GM19324 (cell line): ENCODE results near the gene BABAM2.

Experiments used
- ATAC-seq: cut with Tn5 transposase; IDR thresholded peaks from one replicate; pipeline ENCODE4 v1.9.1; 2021; ENCODE audit warnings: mild to moderate bottlenecking, moderate library complexity; ENCODE audit not compliant: unreplicated experiment, low FRiP score

Gene BABAM2

DNA sequence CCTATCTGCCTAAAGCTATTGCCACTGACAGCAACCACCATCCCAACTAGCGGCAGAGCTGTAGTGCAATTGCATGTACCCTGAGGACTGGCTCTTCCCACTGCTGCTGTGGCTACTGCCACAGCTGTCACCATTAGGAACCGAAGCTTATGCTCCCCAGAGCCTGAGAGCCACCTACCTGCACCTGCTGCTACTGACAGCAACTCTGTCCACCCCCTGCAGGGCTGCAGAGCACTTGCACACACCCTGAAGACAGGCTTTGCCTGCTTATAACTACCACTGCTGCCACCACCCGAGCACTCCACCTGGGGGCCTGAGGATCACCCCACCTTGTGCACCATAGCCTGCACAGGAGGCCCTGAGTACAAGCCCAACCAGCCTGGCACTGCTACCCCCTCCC is 284.5 kb downstream of the BABAM2 start:
- ATAC-seq: no peak

DNA sequence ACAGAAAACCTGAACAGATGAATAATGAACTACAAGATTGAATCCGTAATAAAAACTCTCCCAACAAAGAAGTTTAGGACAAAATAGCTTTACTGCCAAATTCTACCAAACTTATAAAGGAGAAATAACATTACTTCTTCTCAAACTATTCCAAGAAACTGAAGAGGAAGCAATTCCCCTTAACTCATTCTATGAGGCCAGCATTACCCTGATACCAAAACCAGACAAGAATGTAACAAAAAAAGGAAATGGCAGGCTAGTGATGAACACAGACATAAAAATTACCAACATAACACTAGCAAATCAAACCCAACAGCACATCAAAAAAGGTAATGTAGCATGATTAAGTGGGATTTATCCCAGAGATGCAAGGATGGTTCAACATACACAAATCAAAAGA is 288.4 kb downstream of the BABAM2 start:
- no peak for ATAC-seq

DNA sequence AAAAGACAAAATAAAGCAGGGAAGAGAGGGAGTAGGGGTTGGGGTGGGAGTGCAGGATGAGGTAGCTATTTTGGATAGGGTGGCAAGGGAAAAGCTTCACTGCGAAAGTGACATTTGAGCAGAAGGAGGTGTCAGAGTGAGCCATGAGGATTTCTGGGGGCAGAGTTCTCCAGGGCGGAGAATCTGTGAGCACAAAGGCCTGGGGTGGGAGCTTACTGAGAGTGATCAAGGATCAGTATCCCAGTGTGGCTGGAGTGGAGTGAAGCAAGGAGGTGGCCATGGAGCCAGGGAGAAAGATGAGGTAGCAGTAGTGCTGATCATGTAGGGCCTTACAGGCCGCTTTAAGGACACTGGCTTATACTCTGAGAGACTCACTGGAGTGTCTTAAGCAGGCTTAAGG is 291.3 kb downstream of the BABAM2 start:
- no peak for ATAC-seq

DNA sequence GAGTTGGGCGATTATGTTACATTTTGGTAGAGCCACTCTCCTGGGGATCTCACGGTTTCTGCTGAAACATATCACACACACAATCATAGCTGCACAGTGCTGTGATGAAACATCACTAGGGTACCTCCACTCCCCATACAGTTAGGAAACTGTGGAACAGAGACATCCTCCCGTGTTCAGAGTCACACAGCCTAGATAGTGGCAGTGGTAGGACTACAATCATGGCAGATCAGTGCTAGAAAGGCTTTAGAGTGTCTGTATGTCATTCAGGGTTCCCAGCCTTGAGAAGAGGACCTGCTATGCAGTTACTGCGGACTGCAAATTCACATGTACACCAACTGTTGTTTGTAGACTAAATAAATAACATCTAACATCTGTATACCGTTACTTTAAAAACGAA is 291.8 kb downstream of the BABAM2 start:
- ATAC-seq: no peak

DNA sequence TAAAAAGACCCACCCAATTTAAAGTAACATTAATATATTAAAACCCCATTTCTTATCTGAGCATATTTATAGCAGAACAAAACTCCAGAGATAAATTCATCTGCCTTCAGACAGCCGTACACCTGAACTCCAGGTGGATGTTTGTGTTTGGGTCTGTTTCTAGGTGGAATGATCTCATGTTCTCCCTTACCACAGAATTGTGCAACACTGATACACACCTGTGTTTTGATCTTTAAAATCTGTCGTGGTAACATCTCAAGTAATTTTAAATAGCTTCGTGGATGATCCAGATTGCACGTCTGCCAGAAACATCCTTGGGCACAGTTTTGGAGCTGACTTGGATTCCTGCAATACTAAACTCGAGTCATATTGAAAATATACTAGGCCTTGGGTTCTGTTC is 294.6 kb downstream of the BABAM2 start:
- no peak for ATAC-seq

DNA sequence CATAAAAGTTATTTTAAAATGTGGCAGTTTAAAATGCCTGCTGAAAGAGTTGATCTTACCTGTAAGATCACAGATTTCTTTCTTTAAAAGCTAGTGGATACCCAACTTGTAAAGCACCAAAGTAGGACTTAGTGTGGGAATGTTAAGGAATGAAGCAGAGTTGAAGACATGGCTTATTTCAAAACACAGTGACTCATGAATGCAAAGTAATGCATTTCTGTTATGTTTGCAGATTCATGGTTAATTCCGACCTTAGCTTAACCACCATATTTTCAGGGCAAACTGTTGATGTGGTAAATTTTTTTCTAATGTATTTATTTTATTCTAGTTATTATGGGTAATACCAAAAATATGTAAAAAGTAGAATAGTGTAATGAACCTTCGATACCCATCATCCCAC is 295.4 kb downstream of the BABAM2 start:
- no peak for ATAC-seq

DNA sequence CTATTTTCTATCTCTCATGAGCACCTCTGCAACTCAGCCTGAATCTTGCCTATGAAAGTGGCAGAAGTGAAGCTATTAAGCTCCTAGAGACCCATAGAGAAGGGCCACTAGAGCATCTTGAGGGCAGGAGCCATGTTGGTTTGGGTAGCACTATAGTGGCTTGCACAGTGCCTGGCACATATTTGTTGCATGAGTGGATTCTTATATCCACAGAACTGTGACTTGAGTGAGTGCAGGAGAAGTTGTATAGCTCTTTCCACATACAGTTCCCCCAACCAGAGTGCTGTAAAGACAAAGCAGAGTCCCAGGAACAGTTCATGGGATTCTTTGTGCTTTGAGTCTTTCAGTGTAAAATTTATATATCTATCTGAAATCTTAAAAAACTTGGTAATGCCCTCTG is 296.7 kb downstream of the BABAM2 start:
- ATAC-seq: no peak

DNA sequence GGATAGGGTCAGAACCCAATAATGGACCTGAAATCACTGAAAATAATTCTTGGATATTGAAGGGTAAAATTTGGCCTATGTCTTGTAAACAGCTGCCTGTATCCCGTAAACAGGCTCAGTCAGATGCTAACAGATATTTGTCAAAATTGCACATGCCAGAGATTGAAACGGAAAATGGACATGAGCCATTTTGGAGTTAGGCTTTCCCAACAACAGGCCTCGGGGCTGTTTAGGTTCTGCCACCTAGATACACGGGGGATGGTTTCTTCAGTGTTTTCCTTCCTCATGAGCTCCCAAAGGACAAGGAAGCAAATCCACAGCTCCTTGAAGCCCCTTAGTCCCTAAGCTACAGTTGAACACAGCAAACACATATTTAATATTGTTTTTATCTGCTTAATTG is 297.9 kb downstream of the BABAM2 start:
- no peak for ATAC-seq

DNA sequence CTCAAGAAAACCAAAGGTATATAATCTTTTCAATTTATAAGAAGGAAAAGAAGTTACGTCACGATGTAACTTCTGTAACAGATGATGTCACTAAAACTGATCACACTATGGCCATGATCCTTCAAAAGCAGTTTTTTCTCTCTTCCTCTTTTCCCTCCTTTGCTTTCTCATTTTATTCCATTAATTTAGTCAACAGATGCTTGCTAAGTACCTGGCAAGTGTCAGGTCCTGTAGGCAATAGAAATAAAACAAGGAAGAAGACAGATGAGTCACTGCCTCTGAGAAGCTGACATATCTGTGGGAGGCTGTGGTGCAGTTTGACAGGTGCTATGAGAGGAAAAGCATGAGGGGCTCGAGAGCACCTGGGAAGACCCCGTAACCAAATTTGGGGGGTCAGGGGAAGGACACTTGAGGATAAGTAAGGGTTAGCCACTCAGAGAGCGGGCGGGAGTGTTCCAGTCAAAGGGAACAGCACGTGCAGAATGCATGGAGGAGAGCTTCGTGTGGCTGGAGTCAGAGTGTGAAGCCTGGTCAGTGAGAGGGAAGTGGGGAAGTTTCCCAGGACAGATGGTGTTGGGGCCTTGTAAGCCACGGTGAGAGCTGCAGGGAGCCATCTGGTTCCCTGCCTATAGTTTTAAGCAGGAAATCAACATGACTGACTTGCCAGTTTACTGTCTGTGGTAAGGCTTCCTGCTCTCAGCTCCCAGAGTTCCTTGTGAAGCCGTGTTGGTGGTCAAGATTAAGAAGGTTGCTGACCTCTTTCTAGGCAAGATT is 303.3 kb downstream of the BABAM2 start:
- no peak for ATAC-seq

DNA sequence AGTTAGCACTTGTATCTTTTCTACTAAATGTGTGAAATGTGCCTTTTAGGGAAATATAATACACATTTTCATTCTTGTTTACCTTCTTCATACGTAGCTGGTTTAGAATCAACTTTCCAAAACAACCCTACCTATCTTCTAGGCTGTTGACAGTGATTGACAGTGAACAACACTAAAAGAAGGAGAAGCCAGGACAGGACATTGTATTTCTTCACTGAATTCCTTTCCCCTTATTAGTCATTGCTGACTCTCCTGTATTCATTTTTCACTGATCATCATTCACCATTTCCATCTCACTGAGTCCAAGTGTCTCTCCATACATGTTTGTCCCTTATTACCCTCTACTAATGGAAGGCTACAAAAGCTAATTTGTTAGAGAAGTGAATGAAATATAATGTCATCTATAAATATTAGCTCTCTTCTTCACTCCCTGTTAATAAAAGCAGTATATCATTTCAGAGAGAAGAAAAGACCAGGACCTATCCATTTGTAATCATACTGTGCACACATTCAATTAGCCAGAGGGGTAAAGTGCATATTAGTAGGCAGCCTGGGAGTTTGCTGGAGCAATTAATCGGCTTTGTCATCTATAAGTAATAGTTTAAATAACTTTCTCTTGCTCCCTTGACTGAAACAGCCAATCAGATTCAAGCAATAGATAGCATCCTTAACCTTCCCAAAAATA is 309.6 kb downstream of the BABAM2 start:
- ATAC-seq: no peak

DNA sequence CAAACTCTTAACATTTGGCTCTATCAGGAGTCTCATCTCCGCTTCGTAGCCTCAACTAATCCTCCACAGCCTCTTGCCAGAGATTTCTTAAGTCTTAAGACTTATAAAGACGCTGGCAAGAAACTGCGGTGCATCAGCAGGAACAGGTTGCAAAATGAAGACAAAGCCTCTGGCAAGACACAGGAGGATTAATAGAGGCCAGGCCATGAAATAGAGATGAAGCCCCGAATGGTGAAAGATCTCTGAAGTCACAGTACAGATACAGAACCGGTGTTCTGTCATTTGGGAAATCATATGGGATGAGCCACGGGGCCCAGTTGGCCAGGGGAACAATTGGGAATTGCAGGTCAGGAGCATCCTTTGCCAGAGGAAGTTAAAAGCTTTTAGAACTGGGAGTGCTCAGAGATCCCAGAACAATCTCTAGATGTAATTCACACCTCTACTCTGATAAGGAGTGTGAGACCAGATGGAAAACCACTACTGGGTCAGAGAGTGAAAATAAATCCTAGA is 311.2 kb downstream of the BABAM2 start:
- ATAC-seq: no peak

DNA sequence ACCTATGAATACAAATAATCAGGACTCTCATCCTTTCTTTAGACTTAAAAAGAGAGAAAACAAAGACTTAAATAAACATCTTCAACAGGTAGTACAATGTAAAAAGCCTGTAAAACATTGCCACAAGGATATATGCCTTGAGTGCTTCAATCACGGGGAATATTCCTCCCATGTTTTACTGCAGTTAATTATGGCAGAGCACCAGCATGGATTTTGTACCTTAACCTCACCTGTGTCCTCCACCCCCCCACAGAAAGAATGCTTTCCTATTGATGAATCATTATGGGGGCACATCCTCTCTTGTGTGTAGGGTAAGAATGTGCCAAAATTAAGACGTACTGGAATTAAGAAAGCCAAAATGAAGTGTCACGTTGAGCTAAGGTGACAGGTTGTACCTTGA is 312.2 kb downstream of the BABAM2 start:
- no peak for ATAC-seq

DNA sequence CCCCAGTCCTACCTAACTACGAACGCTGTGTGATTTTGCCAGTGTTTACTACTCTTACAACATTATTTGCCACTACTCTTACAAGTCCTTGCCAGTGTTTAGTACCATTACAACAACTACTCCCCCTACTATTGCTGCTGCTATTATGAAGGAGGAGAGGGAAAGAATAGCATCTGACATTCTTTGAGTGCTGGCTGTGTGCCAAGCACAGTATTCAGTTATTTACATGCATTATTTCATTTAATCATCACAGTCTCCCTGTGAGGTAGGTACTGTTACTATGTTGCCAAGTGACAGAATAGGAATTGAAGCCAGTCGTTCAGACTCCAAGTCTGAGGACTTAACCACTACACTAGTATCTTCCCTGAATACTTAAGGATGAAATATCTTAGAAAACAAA is 316.2 kb downstream of the BABAM2 start:
- no peak for ATAC-seq

DNA sequence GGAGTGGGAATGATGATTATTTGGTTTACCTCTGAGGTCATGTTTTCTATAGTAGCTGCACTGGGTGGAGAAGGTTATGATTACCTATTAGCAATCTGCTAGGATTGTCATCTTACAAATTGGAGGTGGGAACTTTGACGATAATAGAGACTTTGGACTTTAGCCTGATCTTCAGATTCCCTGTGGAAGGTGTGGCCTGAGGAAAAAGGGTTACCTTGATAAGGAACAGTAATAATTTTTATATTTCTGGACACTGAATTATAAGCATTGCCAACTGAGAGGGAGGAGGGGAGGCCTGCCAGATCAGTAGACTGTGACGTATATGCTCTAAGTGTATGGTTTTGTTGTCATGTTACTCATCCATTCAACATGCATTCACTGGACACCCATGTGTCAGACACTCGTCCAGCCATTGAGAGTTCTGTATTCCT is 318.7 kb downstream of the BABAM2 start:
- ATAC-seq: no peak

DNA sequence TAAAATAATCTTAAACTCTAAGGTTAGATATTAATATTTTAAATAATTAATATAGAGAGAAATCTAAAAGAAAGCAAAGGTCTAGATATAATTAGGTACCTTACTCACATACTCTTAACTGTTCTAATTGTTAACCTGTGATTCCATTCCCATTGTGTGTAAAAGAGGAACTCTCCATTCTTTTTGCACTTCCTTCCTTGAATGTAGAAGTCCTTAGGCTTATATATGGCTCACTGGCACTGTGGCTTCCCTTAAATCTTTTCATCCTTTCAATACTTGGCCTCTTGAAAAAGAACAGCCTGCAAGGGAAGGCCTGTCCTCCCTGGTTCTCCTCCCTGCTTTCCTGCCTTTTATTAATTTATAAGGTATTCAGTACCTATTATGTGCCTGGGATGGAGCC is 319.3 kb downstream of the BABAM2 start:
- no peak for ATAC-seq

DNA sequence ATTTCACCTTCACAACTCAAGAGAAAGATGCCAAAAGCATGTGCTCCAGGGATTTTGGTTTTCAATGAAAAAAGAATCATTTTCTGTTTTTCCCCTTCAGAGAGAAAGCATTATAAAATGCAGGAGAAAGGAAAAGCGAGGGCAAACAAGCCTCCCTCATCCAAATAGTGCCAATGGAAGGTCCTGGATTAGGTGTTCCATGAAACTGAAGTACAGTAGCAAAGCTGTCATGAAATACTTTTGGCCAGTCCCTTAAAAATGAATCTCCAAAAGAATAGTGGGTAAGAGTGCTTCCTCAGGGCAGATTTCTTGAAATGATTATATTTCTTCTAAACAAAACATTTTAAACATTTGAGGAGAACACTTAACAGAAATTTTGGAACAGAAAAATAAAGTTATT is 320.0 kb downstream of the BABAM2 start:
- ATAC-seq: no peak

DNA sequence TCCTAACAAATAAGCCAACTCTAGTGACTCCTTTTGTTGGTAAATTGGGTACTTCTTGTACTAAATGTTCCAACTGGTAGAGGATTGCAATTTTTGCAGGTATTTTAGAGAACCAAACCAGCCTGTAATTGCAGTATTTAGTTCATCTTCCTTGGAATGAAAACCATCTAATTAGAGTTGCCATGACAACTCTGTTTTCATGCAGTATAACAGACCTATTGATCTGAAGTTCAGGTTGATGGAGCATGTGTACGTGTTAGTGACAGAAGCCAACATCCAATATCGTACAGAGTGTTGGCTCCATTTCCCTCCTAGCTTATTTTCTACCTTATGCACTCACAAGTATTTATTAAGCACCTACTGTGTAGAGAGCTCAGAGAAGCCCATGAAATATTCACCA is 325.8 kb downstream of the BABAM2 start:
- no peak for ATAC-seq

DNA sequence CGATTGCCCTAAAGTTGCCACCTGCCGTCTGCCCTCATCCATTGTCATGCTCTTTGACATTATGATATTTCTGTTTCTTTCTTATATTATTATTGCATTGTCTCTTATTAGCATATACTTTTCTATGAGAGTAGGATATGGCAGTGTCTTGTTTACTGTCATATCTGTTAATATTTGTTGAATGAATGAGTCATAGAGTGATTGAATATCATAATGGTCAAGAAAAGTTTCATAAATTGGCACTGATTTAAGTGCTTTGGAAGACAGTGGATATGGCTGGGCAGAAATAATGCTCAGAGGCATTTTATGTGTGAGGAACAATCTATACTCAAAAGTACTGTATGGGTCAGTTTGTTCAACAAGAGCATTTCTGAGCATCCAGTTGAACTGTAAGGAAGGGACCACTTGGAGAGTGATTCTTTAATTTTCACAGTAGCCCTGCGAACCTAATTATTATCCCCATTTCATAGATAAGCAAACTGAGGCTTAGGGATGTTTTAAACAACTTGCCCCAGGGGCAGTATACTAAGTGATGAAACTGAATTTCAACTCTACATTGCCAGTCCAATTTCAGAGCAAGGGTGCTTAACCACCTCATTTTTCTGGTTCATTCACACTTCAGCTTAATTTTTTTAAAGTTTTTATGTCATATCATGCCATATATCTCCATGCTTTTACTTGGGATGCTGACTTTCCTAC is 326.7 kb downstream of the BABAM2 start:
- ATAC-seq: no peak

DNA sequence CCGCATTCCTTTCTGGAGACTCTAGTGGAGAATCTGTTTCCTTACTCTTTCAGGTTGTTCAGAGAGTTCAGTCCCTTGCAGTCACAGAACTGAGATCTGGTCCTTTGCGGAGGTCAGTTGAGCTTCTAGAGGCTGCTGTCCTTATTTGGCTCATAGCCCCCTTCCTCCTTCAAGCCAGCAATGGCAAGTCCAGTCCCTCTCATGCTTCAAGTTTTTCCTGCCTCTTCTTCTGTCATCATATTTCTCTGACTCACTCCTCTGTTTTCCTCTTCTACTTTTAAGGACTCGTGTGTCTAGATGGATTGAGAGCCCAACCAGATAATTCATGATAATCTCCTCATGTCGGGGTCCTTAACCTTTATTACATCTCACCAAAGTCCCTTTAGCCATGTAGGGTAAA is 328.6 kb downstream of the BABAM2 start:
- no peak for ATAC-seq

DNA sequence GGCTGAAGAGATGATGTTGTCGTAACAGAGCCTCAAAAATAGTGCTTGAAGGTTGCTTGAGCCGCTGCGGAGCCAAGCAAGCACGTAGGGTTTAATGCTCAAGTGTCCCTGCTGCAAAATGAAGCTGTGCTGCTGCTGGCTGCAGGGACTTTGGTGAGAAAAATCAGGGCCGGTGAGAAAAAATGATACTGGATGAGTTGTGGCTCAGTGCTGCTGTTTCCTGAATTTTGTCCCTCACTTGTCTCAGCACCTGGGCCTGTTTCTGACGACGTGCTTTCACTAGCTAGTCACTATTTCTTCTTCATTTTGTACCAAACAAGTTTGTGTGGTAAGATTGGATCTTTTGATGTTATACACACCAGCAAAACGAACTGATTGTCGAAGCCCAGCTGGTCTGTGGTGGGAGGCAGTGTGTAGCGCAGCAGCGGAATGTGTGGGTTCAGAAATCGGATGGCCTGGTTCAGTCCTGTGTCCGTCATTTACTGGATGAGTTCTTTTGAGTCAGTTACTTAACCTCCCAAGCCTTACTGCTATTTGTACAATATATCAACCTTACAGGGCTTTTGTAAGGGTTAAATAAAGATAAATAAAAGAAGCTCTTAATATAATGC is 329.3 kb downstream of the BABAM2 start:
- no peak for ATAC-seq
